Tibial nerve (tissue), 4 donors: ENCODE measurements around the gene ADAM15.

Experiments
- CTCF ChIP-seq, 5 experiments: fragments of 200-600 bp in 3 of 5; fragments of 450-650 bp in 2 of 5; sonication (generic) in 3 of 5; IDR thresholded peaks; one replicate each; pipeline ENCODE4 v1.5.1; 2016 to 2019; ENCODE audit warnings: antibody characterized with exemption in 5 of 5, mild to moderate bottlenecking in 3 of 5, moderate library complexity in 2 of 5
- EP300 ChIP-seq, 2 donors: sonication (generic); formaldehyde crosslinking; IDR thresholded peaks; one replicate each; pipeline ENCODE4 v1.6.1; 2017; ENCODE audit warnings: antibody characterized with exemption in 2 of 2, mild to moderate bottlenecking in 1 of 2
- POLR2A ChIP-seq, 2 donors: fragments of 450-650 bp; IDR thresholded peaks; one replicate each; pipeline ENCODE4 v1.6.1; 2017; ENCODE audit warnings: antibody characterized with exemption in 2 of 2, mild to moderate bottlenecking in 2 of 2, moderate library complexity in 2 of 2

GRCh38 chr1:155015527-155016230, 35.4 kb upstream of the ADAM15 start:
- TF ChIP-seq POLR2A (IDR thresholded peaks at IDR 0.05) (no peak), CTCF (IDR thresholded peaks at IDR 0.05) (no peak), EP300 (IDR thresholded peaks at IDR 0.05) (no peak)
